H1 (cell line): ENCODE measurements around the gene AOPEP. TPM values are rescaled to one million over a fixed set of nuclear protein-coding genes. Genes with fewer than 3 reads are reported as not detected.

ENCODE experiments used
- CTCF ChIA-PET: fragments of 300-600 bp; sonication (Branson Sonifier 250); formaldehyde crosslinking; loops from one replicate; lab custom pipeline; 2021; ENCODE audit not compliant: partially characterized antibody; lab: Charles Lee
- POLR2A ChIA-PET: fragments of 300-600 bp; sonication (Branson Sonifier 250); formaldehyde crosslinking; loops from one replicate; lab custom pipeline; 2021; ENCODE audit warnings: inconsistent platforms; ENCODE audit not compliant: partially characterized antibody; lab: Charles Lee
- DNase-seq, 2 experiments: peaks; one replicate each; pipeline versions ENCODE4 v3.0.0 to v3.0.0-alpha.2; 2010 to 2022; ENCODE audit warnings: low spot score in 2 of 2, low read depth in 1 of 2, mixed read lengths in 1 of 2
- FAIRE-seq: peaks from 2 replicates; lab custom pipeline; 2011; peaks lifted over from hg19 to GRCh38; lab: Jason Lieb, UNC
- H2AFZ ChIP-seq: 2 replicates; pipeline ENCODE4 v1.8.1; 2012; ENCODE audit warnings: low read length, inconsistent platforms
- H2AK5ac ChIP-seq: 2 replicates; pipeline ENCODE4 v1.6.1; 2013; ENCODE audit warnings: low read depth, low read length
- H2BK120ac ChIP-seq: replicated peaks from 2 replicates; pipeline ENCODE3; 2013; ENCODE audit warnings: low read depth, low read length, inconsistent platforms
- H2BK12ac ChIP-seq: 2 replicates; pipeline ENCODE4 v1.6.1; 2013; ENCODE audit warnings: low read depth, low read length
- H2BK15ac ChIP-seq: 2 replicates; pipeline ENCODE4 v1.6.1; 2013; ENCODE audit warnings: low read length
- H2BK20ac ChIP-seq: 2 replicates; pipeline ENCODE4 v1.6.1; 2013; ENCODE audit warnings: low read length
- H2BK5ac ChIP-seq: 2 replicates; pipeline ENCODE4 v1.6.1; 2013; ENCODE audit warnings: low read depth, low read length
- H3K14ac ChIP-seq: 2 replicates; pipeline ENCODE4 v1.6.1; 2013; ENCODE audit warnings: inconsistent platforms; ENCODE audit not compliant: insufficient read length
- H3K18ac ChIP-seq: 2 replicates; pipeline ENCODE4 v1.6.1; 2013; ENCODE audit warnings: low read length; ENCODE audit errors: extremely low read depth
- H3K23ac ChIP-seq: 2 replicates; pipeline ENCODE4 v1.6.1; 2013; ENCODE audit warnings: inconsistent platforms; ENCODE audit not compliant: insufficient read length
- H3K23me2 ChIP-seq: 2 replicates; pipeline ENCODE4 v1.6.1; 2013; ENCODE audit warnings: low read depth, low read length
- H3K27ac ChIP-seq: 2 replicates; pipeline ENCODE4 v1.6.1; 2011; ENCODE audit warnings: low read depth, low read length, inconsistent platforms
- H3K27me3 ChIP-seq, 4 experiments: replicated peaks in 1 of 4; 1 replicate in 1 of 4; 2 replicates in 3 of 4; pipeline versions ENCODE4 v1.6.1 to v1.8.1; 2011 to 2013; ENCODE audit warnings: low read length in 3 of 4, mild to moderate bottlenecking in 3 of 4, inconsistent platforms in 2 of 4, mixed read lengths in 2 of 4, moderate library complexity in 1 of 4; ENCODE audit not compliant: control insufficient read depth in 3 of 4, insufficient read depth in 3 of 4; ENCODE audit errors: extremely low read depth in 1 of 4
- H3K36me3 ChIP-seq, 4 experiments: 2 replicates each; pipeline versions ENCODE4 v1.6.1 to v1.8.1; 2011 to 2013; ENCODE audit warnings: mild to moderate bottlenecking in 4 of 4, low read length in 3 of 4, moderate library complexity in 2 of 4, control low read depth in 1 of 4, inconsistent platforms in 1 of 4; ENCODE audit not compliant: insufficient read depth in 4 of 4, control insufficient read depth in 2 of 4
- H3K4ac ChIP-seq: replicated peaks from 2 replicates; pipeline ENCODE3; 2013; ENCODE audit warnings: low read length, low read depth, mixed read lengths, inconsistent platforms; ENCODE audit not compliant: insufficient read length
- H3K4me1 ChIP-seq, 4 experiments: replicated peaks in 1 of 4; 1 replicate in 1 of 4; 2 replicates in 3 of 4; pipeline versions ENCODE4 v1.6.1 to v1.8.1; 2011 to 2013; ENCODE audit warnings: low read length in 3 of 4, inconsistent platforms in 2 of 4, mixed read lengths in 1 of 4; ENCODE audit not compliant: insufficient read depth in 4 of 4, control insufficient read depth in 3 of 4
- H3K4me2 ChIP-seq, 2 experiments: 2 replicates each; pipeline versions ENCODE4 v1.6.1 to v1.8.1; 2011 to 2013; ENCODE audit warnings: low read depth in 2 of 2, low read length in 2 of 2, control low read depth in 1 of 2, inconsistent platforms in 1 of 2, mild to moderate bottlenecking in 1 of 2; ENCODE audit not compliant: insufficient read depth in 1 of 2
- H3K4me3 ChIP-seq, 4 experiments: fragments of 200-600, 300-600 bp in 1 of 4; sonication (generic), shearing (Covaris generic), sonication (Bioruptor Twin) in 1 of 4; 2 replicates each; pipeline versions ENCODE4 v1.5.1 to v1.8.1; 2011 to 2016; ENCODE audit warnings: low read length in 4 of 4, low read depth in 3 of 4, control low read depth in 2 of 4, inconsistent platforms in 2 of 4, mild to moderate bottlenecking in 2 of 4, mixed read lengths in 1 of 4, moderate library complexity in 1 of 4; ENCODE audit not compliant: insufficient read depth in 2 of 4; ENCODE audit errors: extremely low read depth in 1 of 4
- H3K56ac ChIP-seq: replicated peaks from 2 replicates; pipeline ENCODE3; 2013; ENCODE audit warnings: low read depth, mild to moderate bottlenecking, mixed read lengths, low read length, inconsistent platforms; ENCODE audit not compliant: insufficient read length
- H3K79me1 ChIP-seq: 2 replicates; pipeline ENCODE4 v1.6.1; 2013; ENCODE audit warnings: low read depth, low read length, control low read depth
- H3K79me2 ChIP-seq, 2 experiments: 2 replicates each; pipeline versions ENCODE4 v1.6.1 to v1.8.1; 2012 to 2013; ENCODE audit warnings: low read length in 2 of 2, mild to moderate bottlenecking in 2 of 2, inconsistent platforms in 1 of 2; ENCODE audit not compliant: insufficient read depth in 2 of 2, control insufficient read depth in 1 of 2
- H3K9ac ChIP-seq, 4 experiments: replicated peaks in 1 of 4; 1 replicate in 1 of 4; 2 replicates in 3 of 4; pipeline versions ENCODE4 v1.6.1 to v1.8.1; 2011 to 2013; ENCODE audit warnings: low read depth in 3 of 4, low read length in 3 of 4, control low read depth in 2 of 4, mild to moderate bottlenecking in 2 of 4, moderate library complexity in 2 of 4, inconsistent platforms in 1 of 4; ENCODE audit errors: extremely low read depth in 1 of 4
- H3K9me3 ChIP-seq, 2 experiments: 2 replicates each; pipeline versions ENCODE4 v1.6.1 to v1.8.1; 2012 to 2013; ENCODE audit warnings: mild to moderate bottlenecking in 2 of 2, moderate library complexity in 2 of 2, control low read depth in 1 of 2, inconsistent platforms in 1 of 2, low read depth in 1 of 2, low read length in 1 of 2, mixed read lengths in 1 of 2; ENCODE audit not compliant: insufficient read depth in 2 of 2
- H4K20me1 ChIP-seq, 2 experiments: replicated peaks in 1 of 2; 2 replicates each; pipeline versions ENCODE3 to v1.8.1; 2011 to 2013; ENCODE audit warnings: inconsistent platforms in 2 of 2, low read length in 2 of 2, mild to moderate bottlenecking in 1 of 2; ENCODE audit not compliant: insufficient read depth in 2 of 2, control insufficient read depth in 1 of 2
- H4K5ac ChIP-seq: 2 replicates; pipeline ENCODE4 v1.6.1; 2013; ENCODE audit warnings: low read length, low read depth, mixed read lengths, inconsistent platforms; ENCODE audit not compliant: insufficient read length
- H4K8ac ChIP-seq: 2 replicates; pipeline ENCODE4 v1.8.0; 2013; ENCODE audit warnings: mild to moderate bottlenecking, moderate library complexity, low read length, inconsistent platforms; ENCODE audit not compliant: insufficient read depth; ENCODE audit errors: extremely low read depth
- H4K91ac ChIP-seq: replicated peaks from 2 replicates; pipeline ENCODE3; 2013; ENCODE audit warnings: low read length, mixed read lengths, inconsistent platforms; ENCODE audit not compliant: insufficient read length
- CHD1 ChIP-seq: IDR thresholded peaks from 2 replicates; pipeline ENCODE4 v1.6.1; 2012; ENCODE audit warnings: low read depth, low read length, improper control_type of control experiment
- NANOG ChIP-seq: IDR thresholded peaks from 2 replicates; pipeline ENCODE4 v1.6.1; 2011; ENCODE audit warnings: low read length, low read depth, mild to moderate bottlenecking, inconsistent platforms; ENCODE audit not compliant: insufficient read depth, poor library complexity, severe bottlenecking
- POU5F1 ChIP-seq: IDR thresholded peaks from 2 replicates; pipeline ENCODE4 v1.6.1; 2011; ENCODE audit warnings: low read depth, mild to moderate bottlenecking, low read length, moderate library complexity
- polyA plus RNA-seq, 7 experiments: library from polyadenylated mRNA; depleted of rRNA in 3 of 7; stranded (reverse) in 5 of 7; unstranded in 2 of 7; fragments of >200 nt in 5 of 7; fragments of 200-250 nt in 2 of 7; gene quantifications; 1 replicate in 5 of 7; 2 replicates in 1 of 7; 4 replicates in 1 of 7; pipeline versions ENCODE4 v1.2.1 to v1.2.3, GENCODE V29; 2011 to 2013; ENCODE audit warnings: missing spikeins in 2 of 7, mixed read lengths in 2 of 7
- total RNA-seq: library from RNA; stranded (reverse); fragmentation: NEBNext Ultra II Directional; extraction: Animal tissue kit (Norgen Biotek cat#: 25700); gene quantifications from 2 replicates; pipeline ENCODE4 v1.2.1, GENCODE V29; 2021

Gene AOPEP
- total and polyA plus RNA-seq, 2 of the 8 experiments (the other 6 are each of a cell fraction or from before 2014, with no cell fraction given) = 6.1 to 14.3 TPM

DNA sequence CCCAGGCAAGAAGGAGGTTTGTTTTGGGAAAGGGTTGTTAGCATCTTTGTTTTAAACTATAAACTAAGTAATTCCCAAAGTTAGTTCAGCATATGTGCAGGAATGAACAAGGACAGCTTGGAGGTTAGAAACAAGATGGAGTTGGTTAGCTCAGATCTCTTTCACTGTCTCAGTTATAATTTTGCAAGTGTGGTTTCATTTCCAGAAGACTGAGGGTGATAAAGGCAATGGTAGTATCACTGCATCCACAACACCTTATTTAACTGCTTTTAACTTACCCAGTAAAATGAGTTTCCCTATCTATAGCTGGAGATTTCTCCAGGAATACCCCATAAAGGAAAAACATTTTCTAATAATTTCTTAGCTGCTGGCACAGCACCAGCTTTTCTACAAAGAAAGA is 152.7 kb downstream of the AOPEP start:
- Histone ChIP-seq H3K4me2 (no peak overlapping the region), H3K79me2 (no peaks in the 10 kb centered on the region), H3K79me1 (no peaks in the 10 kb centered on the region), H4K8ac (no peak overlapping the region), H4K5ac (no peak overlapping the region), H3K4me3 (no peak overlapping the region), H3K9me3 (no peaks in the 10 kb centered on the region), H3K4ac (no peak overlapping the region), H3K27ac (no peak overlapping the region), H2BK5ac (no peak overlapping the region), H2AK5ac (no peak overlapping the region), H3K36me3 (no peaks in the 10 kb centered on the region), H3K9ac (no peak overlapping the region), H2BK15ac (no peak overlapping the region), H3K23me2 (no peaks in the 10 kb centered on the region), H2AFZ (no peak overlapping the region), H3K4me1 (peaks cover 0 to 3% (median 0%) of the 10 kb centered on the region in 4 experiments; a peak in 1 of 7 replicates), H4K20me1 (no peaks in the 10 kb centered on the region), H2BK12ac (no peak overlapping the region), H3K14ac (no peak overlapping the region), H2BK20ac (no peak overlapping the region), H3K23ac (no peak overlapping the region), H4K91ac (no peak overlapping the region), H3K27me3 (no peaks in the 10 kb centered on the region), H2BK120ac (no peak overlapping the region), H3K18ac (no peak overlapping the region), H3K56ac (no peak overlapping the region)
- FAIRE-seq = no peak
- no peak for DNase-seq
- ChIA-PET POLR2A (interaction anchor here (0.7 kb wide), 1 partner anchor 32 kb away, joined by 3 read pairs; no protein-coding TSS in a partner anchor), CTCF (interaction anchor here (1.0 to 1.2 kb wide), 2 partner anchors 68 to 166 kb away, joined by 3 read pairs; no protein-coding TSS in a partner anchor)
- TF ChIP-seq NANOG (no peak), CHD1 (no peak), POU5F1 (no peak)
